Liver (tissue), 9 donors: Measurements from ENCODE around the gene RWDD1. TPM values are rescaled to one million over a fixed set of nuclear protein-coding genes. Genes with fewer than 3 reads are reported as not detected.

ENCODE experiments used
- DNase-seq: peaks from one replicate; pipeline ENCODE4 v3.0.0-alpha.2; 2017; ENCODE audit warnings: low spot score
- H3K27ac ChIP-seq, 2 donors: one replicate each; pipeline ENCODE4 v1.7.0; 2013; ENCODE audit warnings: inconsistent platforms in 2 of 2, low read length in 2 of 2, control low read depth in 1 of 2, low read depth in 1 of 2, mild to moderate bottlenecking in 1 of 2
- H3K27me3 ChIP-seq, 4 donors: one replicate each; pipeline versions ENCODE4 v1.6.1 to v1.7.0; 2013; ENCODE audit warnings: low read length in 3 of 4, inconsistent platforms in 1 of 4, mild to moderate bottlenecking in 1 of 4, moderate library complexity in 1 of 4; ENCODE audit not compliant: control insufficient read depth in 4 of 4, insufficient read depth in 4 of 4
- H3K36me3 ChIP-seq, 4 donors: one replicate each; pipeline versions ENCODE4 v1.6.1 to v1.7.0; 2013; ENCODE audit warnings: low read length in 3 of 4, mild to moderate bottlenecking in 3 of 4, low read depth in 1 of 4, moderate library complexity in 1 of 4; ENCODE audit not compliant: control insufficient read depth in 4 of 4, insufficient read depth in 3 of 4
- H3K4me1 ChIP-seq, 4 donors: one replicate each; pipeline versions ENCODE4 v1.6.1 to v1.7.0; 2013; ENCODE audit warnings: low read length in 3 of 4, mild to moderate bottlenecking in 3 of 4, moderate library complexity in 1 of 4; ENCODE audit not compliant: control insufficient read depth in 4 of 4, insufficient read depth in 4 of 4
- H3K4me3 ChIP-seq, 3 donors: one replicate each; pipeline versions ENCODE4 v1.6.1 to v1.7.0; 2013; ENCODE audit warnings: low read length in 3 of 3, control low read depth in 1 of 3, low read depth in 1 of 3, mild to moderate bottlenecking in 1 of 3
- H3K9ac ChIP-seq, 2 donors: one replicate each; pipeline ENCODE4 v1.7.0; 2013; ENCODE audit warnings: low read length in 2 of 2, mild to moderate bottlenecking in 2 of 2, moderate library complexity in 2 of 2, control low read depth in 1 of 2, low read depth in 1 of 2
- H3K9me3 ChIP-seq, 4 donors: one replicate each; pipeline versions ENCODE4 v1.6.1 to v1.7.0; 2013; ENCODE audit warnings: low read length in 3 of 4; ENCODE audit not compliant: control insufficient read depth in 4 of 4
- ATF3 ChIP-seq: IDR thresholded peaks from 2 replicates; pipeline ENCODE4 v1.6.1; 2016; ENCODE audit warnings: antibody characterized with exemption
- EGR1 ChIP-seq, 2 donors: IDR thresholded peaks; 2 replicates each; pipeline ENCODE4 v1.6.1; 2016 to 2018; ENCODE audit warnings: antibody characterized with exemption in 2 of 2, low read depth in 2 of 2
- HNF4A ChIP-seq, 2 donors: conservative IDR thresholded peaks; 2 replicates each; pipeline ENCODE4 v1.6.1; 2016; ENCODE audit warnings: antibody characterized with exemption in 2 of 2, mild to moderate bottlenecking in 2 of 2
- HNF4G ChIP-seq: IDR thresholded peaks from 2 replicates; pipeline ENCODE4 v1.6.1; 2016; ENCODE audit warnings: antibody characterized with exemption
- JUND ChIP-seq, 2 donors: IDR thresholded peaks; 2 replicates each; pipeline ENCODE4 v1.6.1; 2016; ENCODE audit warnings: antibody characterized with exemption in 2 of 2
- NR2F2 ChIP-seq: IDR thresholded peaks from 2 replicates; pipeline ENCODE4 v1.6.1; 2016; ENCODE audit warnings: antibody characterized with exemption
- RAD21 ChIP-seq, 2 donors: IDR thresholded peaks; 2 replicates each; pipeline ENCODE4 v1.6.1; 2016; ENCODE audit warnings: antibody characterized with exemption in 2 of 2, mild to moderate bottlenecking in 2 of 2
- REST ChIP-seq: IDR thresholded peaks from 2 replicates; pipeline ENCODE4 v1.6.1; 2016; ENCODE audit warnings: antibody characterized with exemption, mild to moderate bottlenecking
- RXRA ChIP-seq, 2 donors: IDR thresholded peaks; 2 replicates each; pipeline ENCODE4 v1.6.1; 2017 to 2018; ENCODE audit warnings: antibody characterized with exemption in 2 of 2, mild to moderate bottlenecking in 1 of 2
- SP1 ChIP-seq: IDR thresholded peaks from 2 replicates; pipeline ENCODE4 v1.6.1; 2018; ENCODE audit warnings: antibody characterized with exemption, mild to moderate bottlenecking
- TAF1 ChIP-seq: conservative IDR thresholded peaks from 2 replicates; pipeline ENCODE4 v1.6.1; 2016; ENCODE audit warnings: antibody characterized with exemption, mild to moderate bottlenecking
- WGBS: extraction: QIAGEN DNeasy Blood & Tissue Kit; methylation state at CpG from one replicate; pipeline ENCODE4 v1.1.7; 2013; 5-methylcytosine and 5-hydroxymethylcytosine counted together
- polyA plus RNA-seq, 2 donors: library from polyadenylated mRNA; stranded (reverse) in 1 of 2; unstranded in 1 of 2; fragments of 200-250 nt in 1 of 2; fragments of >200 nt in 1 of 2; fragmentation: Nextera tagmentation in 1 of 2; extraction: Ambion mirVana in 1 of 2; gene quantifications; one replicate each; pipeline versions ENCODE4 v1.2.1 to v1.2.3, GENCODE V29; 2013 to 2015
- total RNA-seq, 2 donors: library from RNA; depleted of rRNA; stranded (reverse); fragments of >200 nt; gene quantifications; one replicate each; pipeline ENCODE4 v1.2.3, GENCODE V29; 2014
- TF ChIP-seq, protein P1 (sequence below): fragments of 150-350 bp; IDR thresholded peaks from 2 replicates; pipeline ENCODE4 v1.5.1; 2017; ENCODE audit warnings: improper control_type of control experiment, low read depth, low read length; ENCODE audit not compliant: missing input control
- TF ChIP-seq, protein P2 (sequence below): IDR thresholded peaks from 2 replicates; pipeline ENCODE4 v1.6.1; 2016; ENCODE audit warnings: antibody characterized with exemption
- donor health status: healthy.
- donor health status: healthy.
- donor health status: healthy.
- donor health status: healthy.
- donor health status: healthy.

Gene RWDD1
- total and polyA plus RNA-seq, 4 donors, result 7.0 to 52.7 (median 10.9) TPM

- TF ChIP-seq REST, result no peak
- no peak for TF ChIP-seq RAD21 (IDR thresholded peaks at IDR 0.05)
- no peak for TF ChIP-seq NR2F2
- TF ChIP-seq RXRA (IDR thresholded peaks at IDR 0.05), result no peak
These were observed 37.9 kb upstream of the RWDD1 start (continued) for GRCh38 chr6:116533233-116533957.

GRCh38 chr6:116535109-116535508 is 36.2 kb upstream of the RWDD1 start:
- Histone ChIP-seq H3K9ac (no peak overlapping the region), H3K36me3 (no peaks in the 10 kb centered on the region), H3K27ac (no peak overlapping the region), H3K9me3 (no peaks in the 10 kb centered on the region), H3K27me3 (peaks cover 0 to 3% (median 0%) of the 10 kb centered on the region in 4 donors), H3K4me3 (no peak overlapping the region), H3K4me1 (peaks cover 0 to 10% (median 0%) of the 10 kb centered on the region in 4 donors)
- no peak for DNase-seq
- TF ChIP-seq SP1, result no peak
- no peak for TF ChIP-seq TAF1
- no peak for TF ChIP-seq RAD21 (IDR thresholded peaks at IDR 0.05)
- TF ChIP-seq ATF3, result no peak
- TF ChIP-seq NR2F2, result no peak
- TF ChIP-seq HNF4G, result no peak

DNA sequence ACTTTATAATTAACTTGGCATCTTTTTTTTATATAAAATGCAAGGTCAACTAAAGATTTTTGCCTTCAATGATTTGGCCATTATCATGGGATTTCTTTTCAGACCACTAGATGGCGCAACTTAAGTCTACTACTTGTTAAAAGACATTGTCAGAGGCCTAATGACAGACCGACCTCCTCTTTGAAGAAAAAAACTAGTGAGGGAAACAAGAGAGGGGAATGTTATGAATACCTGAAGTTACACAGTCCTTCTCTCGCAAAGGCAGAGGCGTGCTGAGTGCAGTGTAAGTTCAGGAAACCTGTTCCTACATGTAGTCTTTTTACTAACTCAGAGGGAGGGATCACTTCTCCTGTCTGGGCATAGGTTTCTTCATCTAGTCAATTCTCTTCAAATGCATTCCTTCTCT is 35.1 kb upstream of the RWDD1 start:
- no peak for DNase-seq
- Histone ChIP-seq H3K27ac (no peak overlapping the region), H3K9ac (no peak overlapping the region), H3K36me3 (no peaks in the 10 kb centered on the region), H3K4me1 (peaks cover 0 to 10% (median 0%) of the 10 kb centered on the region in 4 donors), H3K27me3 (peaks cover 0 to 6% (median 1%) of the 10 kb centered on the region in 4 donors), H3K9me3 (no peaks in the 10 kb centered on the region), H3K4me3 (no peak overlapping the region)
- TF ChIP-seq NR2F2 (no peak), RXRA (IDR thresholded peaks at IDR 0.05) (no peak), JUND (IDR thresholded peaks at IDR 0.05) (no peak), SP1 (no peak), EGR1 (IDR thresholded peaks at IDR 0.05; ENCODE audit: low read depth in 2 of 2) (no peak), RAD21 (IDR thresholded peaks at IDR 0.05) (peak; percentile 75 to 86), HNF4A (conservative IDR thresholded peaks at IDR 0.05) (peak in 1 of 2 donors; percentile 5), HNF4G (no peak)
- TF ChIP-seq, protein P1, sequence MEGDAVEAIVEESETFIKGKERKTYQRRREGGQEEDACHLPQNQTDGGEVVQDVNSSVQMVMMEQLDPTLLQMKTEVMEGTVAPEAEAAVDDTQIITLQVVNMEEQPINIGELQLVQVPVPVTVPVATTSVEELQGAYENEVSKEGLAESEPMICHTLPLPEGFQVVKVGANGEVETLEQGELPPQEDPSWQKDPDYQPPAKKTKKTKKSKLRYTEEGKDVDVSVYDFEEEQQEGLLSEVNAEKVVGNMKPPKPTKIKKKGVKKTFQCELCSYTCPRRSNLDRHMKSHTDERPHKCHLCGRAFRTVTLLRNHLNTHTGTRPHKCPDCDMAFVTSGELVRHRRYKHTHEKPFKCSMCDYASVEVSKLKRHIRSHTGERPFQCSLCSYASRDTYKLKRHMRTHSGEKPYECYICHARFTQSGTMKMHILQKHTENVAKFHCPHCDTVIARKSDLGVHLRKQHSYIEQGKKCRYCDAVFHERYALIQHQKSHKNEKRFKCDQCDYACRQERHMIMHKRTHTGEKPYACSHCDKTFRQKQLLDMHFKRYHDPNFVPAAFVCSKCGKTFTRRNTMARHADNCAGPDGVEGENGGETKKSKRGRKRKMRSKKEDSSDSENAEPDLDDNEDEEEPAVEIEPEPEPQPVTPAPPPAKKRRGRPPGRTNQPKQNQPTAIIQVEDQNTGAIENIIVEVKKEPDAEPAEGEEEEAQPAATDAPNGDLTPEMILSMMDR, result peak; percentile 73
- TF ChIP-seq, protein P2, sequence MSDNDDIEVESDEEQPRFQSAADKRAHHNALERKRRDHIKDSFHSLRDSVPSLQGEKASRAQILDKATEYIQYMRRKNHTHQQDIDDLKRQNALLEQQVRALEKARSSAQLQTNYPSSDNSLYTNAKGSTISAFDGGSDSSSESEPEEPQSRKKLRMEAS, result no peak
- WGBS, result 12% methylated on average over 4 of the region's 4 CpGs
